GM19438 (cell line): ENCODE results near the gene HADH.

Experiments
- ATAC-seq: cut with Tn5 transposase; IDR thresholded peaks from one replicate; pipeline ENCODE4 v1.9.1; 2021; ENCODE audit warnings: low read depth; ENCODE audit not compliant: unreplicated experiment

Gene HADH

DNA sequence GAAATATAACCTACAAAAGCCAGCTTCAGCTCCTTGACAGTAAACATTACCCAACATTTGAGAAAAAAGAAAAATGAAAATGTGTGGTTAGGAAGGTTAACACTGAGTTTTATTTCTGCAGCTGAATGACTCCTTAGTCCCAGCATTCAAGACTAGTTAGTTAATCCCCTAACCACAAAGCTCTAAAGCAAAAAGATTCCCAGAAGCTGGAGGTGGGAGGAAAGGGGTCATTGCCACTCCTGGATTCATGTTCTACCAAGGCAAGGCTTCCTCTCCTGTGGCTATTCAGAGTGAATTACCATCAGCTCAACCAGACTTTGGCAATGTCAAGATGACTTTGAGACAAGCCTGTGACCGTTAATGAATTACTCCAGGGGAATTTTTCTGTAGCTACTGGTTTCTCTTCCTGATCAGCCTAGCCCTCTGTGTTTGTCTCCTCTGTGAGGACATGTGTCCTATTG lies 63.6 kb downstream of the HADH start:
- peak; percentile 98 for ATAC-seq

DNA sequence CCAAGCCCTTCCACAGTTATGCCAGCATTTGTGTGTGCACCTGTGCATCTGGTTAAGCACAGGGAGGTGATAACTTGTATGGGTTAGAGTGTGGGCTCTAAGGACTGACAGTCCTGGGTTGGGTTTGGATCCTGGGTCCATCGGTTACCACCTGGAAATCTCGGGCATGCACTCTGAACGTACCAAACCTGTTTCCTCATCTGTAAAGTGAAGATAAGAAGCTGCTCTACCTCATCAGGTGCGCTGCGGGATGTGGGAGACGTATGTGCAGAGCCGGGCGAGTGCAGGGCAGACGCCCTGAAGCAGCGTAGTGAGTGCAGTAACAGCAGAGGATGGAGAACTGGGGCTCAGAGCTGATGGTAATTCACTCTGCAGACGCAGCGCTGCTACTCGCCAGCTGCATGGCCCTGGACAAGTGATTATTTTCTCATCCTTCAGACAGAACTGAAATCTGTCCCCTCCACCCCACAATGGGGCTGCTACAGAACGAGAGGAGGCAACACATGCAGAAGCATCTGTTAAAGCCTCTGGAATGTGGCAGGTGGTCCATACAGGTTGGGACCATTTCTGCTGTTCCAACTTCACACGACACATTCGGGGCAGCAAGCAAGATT lies 64.4 kb downstream of the HADH start:
- no peak for ATAC-seq

DNA sequence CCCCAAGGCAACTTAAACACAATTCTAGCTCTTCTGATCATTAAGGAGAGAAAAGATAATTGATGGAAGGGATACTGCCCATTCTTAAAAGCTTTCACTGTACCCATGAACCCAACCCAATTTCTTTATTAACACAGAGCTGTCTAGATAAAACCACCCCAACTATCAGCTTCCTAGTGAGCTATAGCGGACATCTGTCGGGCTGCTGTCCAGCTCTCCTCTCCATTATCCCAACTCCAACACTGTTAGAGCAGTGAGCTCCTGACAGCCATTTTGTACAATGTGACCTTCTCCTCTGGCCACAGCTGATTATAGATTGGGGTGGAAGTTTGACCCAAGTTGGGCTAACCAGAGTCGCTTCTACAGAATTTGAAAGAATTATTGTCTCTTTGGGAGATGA lies 66.1 kb downstream of the HADH start:
- no peak for ATAC-seq

DNA sequence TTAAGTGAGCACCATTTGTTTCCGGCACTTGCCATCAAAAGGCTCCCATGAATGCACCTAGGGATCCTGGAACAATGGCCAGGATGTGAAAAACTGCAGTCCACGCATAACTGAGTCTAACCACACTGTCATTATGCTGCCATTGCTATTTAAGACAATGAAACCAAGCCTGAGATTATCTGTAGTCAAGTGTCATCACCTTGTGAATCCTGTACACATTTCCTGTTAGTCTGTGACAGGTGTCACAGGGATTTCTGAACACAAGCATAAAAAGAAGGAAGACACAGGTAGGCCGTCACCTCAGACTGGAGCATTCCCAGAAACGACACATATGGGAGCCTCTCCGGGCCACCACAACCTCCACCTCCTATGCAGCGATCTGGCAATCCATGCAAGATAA lies 66.7 kb downstream of the HADH start:
- ATAC-seq: no peak

DNA sequence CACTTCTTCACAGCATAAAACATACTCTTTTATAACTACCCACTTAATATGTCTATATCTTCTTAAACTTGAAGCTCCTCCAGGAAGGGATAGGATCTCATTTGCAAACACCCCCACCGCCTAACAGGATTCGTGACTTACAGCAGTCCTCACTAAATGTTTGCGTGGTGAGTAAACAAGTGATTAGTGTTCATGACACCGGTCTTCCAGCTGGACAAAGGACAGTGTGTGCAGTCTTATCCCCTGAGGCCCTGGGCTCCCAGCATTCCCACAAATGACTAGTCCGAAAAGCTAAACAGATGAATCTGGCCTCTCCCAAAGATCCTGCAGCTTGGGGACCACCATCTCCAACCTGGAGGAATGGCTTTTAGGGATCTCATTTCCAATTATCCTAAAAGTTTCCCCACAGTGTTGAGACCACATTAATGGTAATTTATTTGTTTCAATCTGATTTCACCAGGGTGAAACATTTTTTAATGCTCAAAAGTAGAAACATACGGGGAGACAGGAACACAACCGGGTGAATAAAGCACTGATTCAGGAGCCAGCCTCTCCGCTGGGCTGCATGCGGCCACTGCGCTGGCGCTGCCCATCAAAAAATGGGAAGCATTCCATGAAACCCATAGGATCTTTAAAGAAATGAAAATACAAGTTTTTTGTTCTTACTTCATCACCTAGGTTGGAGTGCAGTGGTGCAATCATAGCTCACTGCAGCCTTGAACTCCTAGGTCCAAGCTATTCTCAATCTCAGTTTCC lies 69.2 kb downstream of the HADH start:
- ATAC-seq: no peak

DNA sequence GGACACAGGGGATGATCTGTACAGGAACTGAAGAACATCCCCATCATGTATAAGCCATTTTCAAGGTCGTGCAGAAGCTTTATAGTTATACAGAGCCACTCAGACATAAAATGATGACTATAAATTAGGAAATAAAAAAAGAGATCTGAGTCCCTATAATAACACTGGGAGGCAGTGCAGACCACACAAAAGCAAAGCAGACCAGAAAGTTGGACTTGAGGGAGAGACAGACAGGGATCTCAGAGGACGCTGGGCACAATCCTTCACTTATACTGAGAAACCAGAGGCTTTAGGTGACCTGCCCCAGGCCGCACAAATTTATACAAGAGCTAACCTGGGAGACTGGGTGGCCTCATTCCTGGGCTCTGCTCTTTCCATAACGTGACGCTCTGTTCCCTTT lies 70.5 kb downstream of the HADH start:
- no peak for ATAC-seq

- ATAC-seq: no peak
Observed at GRCh38 chr4:108060686-108061321, 71.1 kb downstream of the HADH start.

GRCh38 chr4:108068442-108068841 lies 78.8 kb downstream of the HADH start:
- no peak for ATAC-seq

DNA sequence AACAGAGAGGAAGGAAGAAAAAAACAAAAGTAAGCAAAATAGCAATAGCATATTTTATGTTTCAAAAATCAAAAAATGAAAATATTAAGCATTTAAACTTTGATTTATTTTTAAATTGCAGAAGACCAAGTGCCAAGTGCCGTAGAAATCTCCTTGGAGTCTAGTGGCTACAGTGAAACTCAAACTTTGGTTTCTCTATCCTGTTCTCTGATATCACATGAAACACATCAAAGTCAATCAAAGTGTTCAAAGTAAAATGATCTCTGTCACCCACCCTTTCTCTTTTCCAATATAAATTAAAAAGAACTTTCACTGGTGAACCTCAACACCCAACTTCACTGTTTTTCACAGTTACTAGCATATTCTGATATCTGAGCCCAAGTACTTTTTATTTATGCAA lies 81.1 kb downstream of the HADH start:
- no peak for ATAC-seq

DNA sequence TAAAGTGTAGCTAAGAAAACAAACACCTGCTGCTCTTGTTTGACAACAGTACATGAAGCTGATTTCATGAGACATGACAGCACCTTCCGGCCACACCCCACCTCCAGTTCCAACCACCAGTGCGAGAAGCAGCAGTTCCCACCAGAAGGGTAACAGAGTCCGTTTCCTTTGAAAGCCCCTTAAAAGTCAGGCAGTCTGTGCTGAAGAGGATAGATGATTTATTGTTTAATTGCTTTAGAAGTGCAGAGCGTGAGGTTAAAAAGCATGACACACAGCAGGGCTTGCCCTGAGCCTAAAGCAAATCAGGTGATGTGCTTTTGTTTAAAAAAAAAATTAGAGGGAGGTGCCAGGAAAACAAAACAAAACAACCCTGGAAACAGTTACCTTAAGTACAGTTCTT lies 82.6 kb downstream of the HADH start:
- ATAC-seq: no peak

- ATAC-seq: no peak
Observed at GRCh38 chr4:108078024-108078733, 88.5 kb downstream of the HADH start.

DNA sequence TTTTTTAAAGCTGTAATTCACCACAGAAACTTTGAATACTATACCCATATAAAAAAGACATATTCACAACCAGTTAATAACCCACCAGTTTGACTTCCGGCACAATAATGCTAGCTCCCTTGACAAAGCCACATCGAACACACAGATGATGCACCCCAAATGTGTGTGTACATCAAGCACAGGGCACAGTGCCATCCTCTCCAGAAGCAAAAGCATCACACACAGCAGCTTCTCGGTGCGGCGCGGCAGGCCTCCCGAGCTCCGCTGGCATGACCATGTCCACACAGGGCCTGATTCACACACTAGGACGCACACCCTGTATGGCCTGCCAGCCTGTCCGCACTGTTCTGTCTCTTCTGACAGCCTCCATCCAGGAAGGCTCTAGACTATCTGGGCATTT lies 91.1 kb downstream of the HADH start:
- no peak for ATAC-seq

DNA sequence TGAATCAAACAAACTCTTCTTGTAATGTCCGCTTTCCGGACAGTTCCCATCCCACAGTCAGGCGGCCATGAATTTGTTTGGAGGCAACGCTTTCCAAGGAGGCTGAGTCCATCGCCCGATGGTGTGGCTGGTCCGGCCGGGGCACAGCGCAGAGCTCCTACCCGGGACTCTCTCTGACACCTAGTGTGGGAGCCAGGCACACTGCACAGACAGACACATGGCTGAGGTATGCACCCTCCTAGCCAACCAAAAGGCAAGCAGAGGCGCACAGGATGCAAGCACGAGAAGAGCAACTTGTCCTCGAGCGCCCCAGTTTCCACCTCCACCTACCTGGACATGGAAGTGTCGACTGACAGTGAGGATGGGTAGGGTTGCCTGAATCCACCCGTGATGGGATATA lies 91.6 kb downstream of the HADH start:
- no peak for ATAC-seq
